ENCODE data around the gene EXOSC5. TPM values are rescaled to one million over a fixed set of nuclear protein-coding genes. Genes with fewer than 3 reads are reported as not detected.

EXOSC5 gene
- polyA plus RNA-seq, 4 donors: 9.4 to 36.4 (median 18.3) TPM

DNA sequence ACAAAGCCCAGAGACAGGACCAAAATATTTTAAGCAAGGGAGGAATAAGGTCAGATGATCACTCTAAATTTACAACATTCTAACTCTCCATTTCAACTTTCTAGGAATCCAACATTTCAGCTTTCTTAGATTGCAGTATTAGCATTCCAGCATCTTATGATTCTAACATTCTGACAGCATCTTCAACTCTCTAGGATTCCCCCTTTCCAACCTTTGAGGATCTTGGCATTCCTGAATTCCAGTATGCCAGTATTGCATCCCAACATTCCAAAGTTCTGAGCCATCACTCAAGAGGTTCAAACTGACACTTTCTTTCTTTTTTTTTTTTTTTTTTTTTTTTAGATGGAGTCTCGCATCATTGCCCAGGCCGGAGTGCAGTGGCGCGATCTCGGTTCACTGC lies 57.2 kb downstream of the EXOSC5 start:
- FAIRE-seq (no peak), DNase-seq (no peak)
- no peaks in the 10 kb centered on the region for H3K9me3 ChIP-seq (ENCODE audit: control insufficient read depth in 2 of 2, insufficient read depth in 1 of 2, low read depth in 1 of 2, low read length in 1 of 2)
- no peaks in the 10 kb centered on the region for H3K4me1 ChIP-seq (ENCODE audit: control insufficient read depth in 3 of 3, insufficient read depth in 2 of 3, low read depth in 1 of 3, low read length in 2 of 3)
- no peak overlapping the region for H3K4me3 ChIP-seq (ENCODE audit: low read depth in 1 of 3, low read length in 3 of 3)
- H3K27me3 ChIP-seq (ENCODE audit: control insufficient read depth in 3 of 3, insufficient read depth in 3 of 3, low read length in 3 of 3): no peaks in the 10 kb centered on the region
- WGBS, 3 donors: 92 to 97% (median 94%) methylated on average over 5 of the region's 5 CpGs
- peaks cover 0 to 14% (median 2%) of the 10 kb centered on the region in 3 donors for H3K36me3 ChIP-seq (ENCODE audit: control insufficient read depth in 3 of 3, insufficient read depth in 2 of 3, low read depth in 1 of 3, low read length in 3 of 3)
- no peak overlapping the region for H3K27ac ChIP-seq (ENCODE audit: low read depth in 1 of 3, low read length in 2 of 3)

Other genes starting within 250 kb of the EXOSC5 start
- 10 to 100 TPM; 33.7 to 76.7 (median 59.4) TPM for gene CYP2S1, start 204.1 kb downstream of the EXOSC5 start, polyA plus RNA-seq
- 10 to 100 TPM in 2 of 4 donors, 1 to 10 TPM in 1, under 1 TPM in 1; 0.67 to 13.4 (median 7.1) TPM for gene AXL, start 178.1 kb downstream of the EXOSC5 start, polyA plus RNA-seq
- 100 to 1,000 TPM in 2 of 4 donors, 10 to 100 TPM in 2; 76.3 to 139 (median 99.1) TPM for gene HNRNPUL1, start 133.0 kb downstream of the EXOSC5 start, polyA plus RNA-seq
- gene CCDC97, start 87.2 kb downstream of the EXOSC5 start, polyA plus RNA-seq: 10 to 100 TPM; 11.1 to 26.1 (median 14.8) TPM
- gene TGFB1, start 43.4 kb downstream of the EXOSC5 start, polyA plus RNA-seq: 10 to 100 TPM in 1 of 4 donors, 1 to 10 TPM in 3; 1.1 to 18.8 (median 8.5) TPM
- gene B9D2, start 33.2 kb downstream of the EXOSC5 start, polyA plus RNA-seq: 1 to 10 TPM; 4.7 to 9.8 (median 5.9) TPM
- gene TMEM91, start 20.8 kb downstream of the EXOSC5 start, polyA plus RNA-seq: 10 to 100 TPM in 1 of 4 donors, 1 to 10 TPM in 3; 1.3 to 14.6 (median 5.2) TPM
- 10 to 100 TPM; 19.9 to 34.0 (median 24.8) TPM for gene BCKDHA, start 459 bp upstream of the EXOSC5 start, polyA plus RNA-seq
- 100 to 1,000 TPM in 1 of 4 donors, 10 to 100 TPM in 3; 27.5 to 125 (median 53.8) TPM for gene B3GNT8, start 30.0 kb upstream of the EXOSC5 start, polyA plus RNA-seq
- 100 to 1,000 TPM in 1 of 4 donors, 10 to 100 TPM in 3; 67.8 to 122 (median 90.5) TPM for gene DMAC2, start 42.6 kb upstream of the EXOSC5 start, polyA plus RNA-seq
- 100 to 1,000 TPM in 2 of 4 donors, 10 to 100 TPM in 2; 11.7 to 154 (median 83.5) TPM for gene ERICH4, start 45.8 kb upstream of the EXOSC5 start, polyA plus RNA-seq
- 1 to 10 TPM in 3 of 4 donors, not detected in 1; 1.1 to 4.6 (median 1.9) TPM for gene CEACAM21, start 178.8 kb upstream of the EXOSC5 start, polyA plus RNA-seq
- gene CEACAM4, start 229.7 kb upstream of the EXOSC5 start, polyA plus RNA-seq: under 1 TPM in 2 of 4 donors, not detected in 2; 0.06 to 0.39 TPM